OCI-LY7 (cell line): Measurements from ENCODE around the gene COL16A1. TPM values are rescaled to one million over a fixed set of nuclear protein-coding genes. Genes with fewer than 3 reads are reported as not detected.

Experiments used
- BruUV-seq: library from RNA; stranded (reverse); fragments of 400-500 nt; replicated peaks from 2 replicates; lab custom pipeline; 2021; lab: Mats Ljungman, UMichigan
- CTCF ChIA-PET: fragments of 300-600 bp; sonication (Branson Sonifier 250); formaldehyde crosslinking; loops from one replicate; lab custom pipeline; 2022; ENCODE audit warnings: antibody characterized with exemption; ENCODE audit not compliant: unreplicated experiment; lab: Charles Lee
- POLR2A ChIA-PET: fragments of 300-600 bp; sonication (Branson Sonifier 250); formaldehyde crosslinking; loops from one replicate; lab custom pipeline; 2022; ENCODE audit warnings: antibody characterized with exemption; lab: Charles Lee
- DNase-seq: peaks from one replicate; pipeline ENCODE4 v3.0.0-alpha.2; 2015; ENCODE audit warnings: low spot score
- H2AFZ ChIP-seq: fragments of 200-600 bp; sonication (generic), shearing (Covaris generic); 2 replicates; pipeline ENCODE4 v1.6.1; 2014; ENCODE audit warnings: mild to moderate bottlenecking, antibody characterized with exemption, low read length, moderate library complexity
- H3K27ac ChIP-seq: fragments of 200-600 bp; sonication (generic); 2 replicates; pipeline ENCODE4 v1.5.1; 2014; ENCODE audit warnings: mixed run types, low read depth, mild to moderate bottlenecking, moderate library complexity, low read length, inconsistent platforms; ENCODE audit not compliant: poor library complexity, severe bottlenecking
- H3K36me3 ChIP-seq: fragments of 200-600 bp; sonication (generic); 2 replicates; pipeline ENCODE4 v1.6.1; 2014; ENCODE audit warnings: mild to moderate bottlenecking, antibody characterized with exemption, low read length, moderate library complexity, mixed read lengths; ENCODE audit not compliant: insufficient read depth
- H3K4me1 ChIP-seq: fragments of 200-600 bp; sonication (generic); 2 replicates; pipeline ENCODE4 v1.5.1; 2014; ENCODE audit warnings: mild to moderate bottlenecking, low read length; ENCODE audit not compliant: insufficient read depth, poor library complexity, severe bottlenecking
- H3K4me2 ChIP-seq: fragments of 200-600 bp; sonication (generic); 2 replicates; pipeline ENCODE4 v1.6.1; 2014; ENCODE audit warnings: mild to moderate bottlenecking, low read length
- H3K4me3 ChIP-seq: fragments of 200-600 bp; sonication (generic); 2 replicates; pipeline ENCODE4 v1.5.1; 2014; ENCODE audit warnings: mild to moderate bottlenecking, low read depth, low read length; ENCODE audit not compliant: poor library complexity, severe bottlenecking
- H3K79me2 ChIP-seq: fragments of 200-600 bp; sonication (generic); 2 replicates; pipeline ENCODE4 v1.6.1; 2016; ENCODE audit warnings: low read depth, mild to moderate bottlenecking, low read length, moderate library complexity, mixed read lengths; ENCODE audit not compliant: insufficient read depth
- H3K9me2 ChIP-seq: fragments of 200-600 bp; sonication (generic); 2 replicates; pipeline ENCODE4 v1.6.1; 2016; ENCODE audit warnings: mild to moderate bottlenecking, low read length, mixed read lengths; ENCODE audit not compliant: insufficient read depth
- H3K9me3 ChIP-seq: fragments of 200-600 bp; sonication (generic); 2 replicates; pipeline ENCODE4 v1.6.1; 2014; ENCODE audit warnings: mild to moderate bottlenecking, mixed run types, low read length, mixed read lengths
- H4K20me1 ChIP-seq: fragments of 200-600 bp; sonication (generic); 2 replicates; pipeline ENCODE4 v1.6.1; 2014; ENCODE audit warnings: mild to moderate bottlenecking, antibody characterized with exemption, low read length, moderate library complexity, mixed read lengths; ENCODE audit not compliant: insufficient read depth
- CTCF ChIP-seq: fragments of 200-600 bp; sonication (generic); conservative IDR thresholded peaks from 2 replicates; pipeline ENCODE4 v1.5.1; 2014; ENCODE audit warnings: mild to moderate bottlenecking, antibody characterized with exemption, low read length, moderate library complexity, mixed read lengths
- EZH2phosphoT487 ChIP-seq: fragments of 200-600 bp; sonication (generic); IDR thresholded peaks from 2 replicates; pipeline ENCODE4 v1.6.1; 2018; ENCODE audit warnings: low read depth, borderline replicate concordance, mild to moderate bottlenecking, mixed run types, antibody characterized with exemption, low read length, moderate library complexity, mixed read lengths
- intact Hi-C: fragments of 100-400 bp; cut with micrococcal nuclease; formaldehyde crosslinking; loops from one replicate; pipeline ENCODE4 v1.10.0; 2022; ENCODE audit not compliant: unreplicated experiment
- total RNA-seq, 2 experiments: library from RNA; depleted of rRNA in 1 of 2; stranded (reverse); fragments of >200 nt in 1 of 2; shearing (Covaris generic) in 1 of 2; gene quantifications; 2 replicates each; pipeline ENCODE4 v1.2.3, GENCODE V29; 2014 to 2022

The COL16A1 gene
- total RNA-seq, 2 experiments from 2014 or later: not detected

GRCh38 chr1:31696242-31696641 lies 7.6 kb downstream of the COL16A1 start:
- Histone ChIP-seq H2AFZ (no peak overlapping the region), H3K4me2 (no peak overlapping the region), H4K20me1 (no peaks in the 10 kb centered on the region), H3K36me3 (no peaks in the 10 kb centered on the region), H3K27ac (no peak overlapping the region), H3K9me2 (no peaks in the 10 kb centered on the region), H3K9me3 (no peaks in the 10 kb centered on the region), H3K4me1 (no peaks in the 10 kb centered on the region), H3K4me3 (no peak overlapping the region), H3K79me2 (no peaks in the 10 kb centered on the region)
- DNase-seq: no peak
- no TSS peak for BruUV-seq
- intact Hi-C loops: no loop called here
- TF ChIP-seq CTCF (no peak), EZH2phosphoT487 (no peak)
- CTCF ChIA-PET: no interaction called here
- POLR2A ChIA-PET: no interaction called here

DNA sequence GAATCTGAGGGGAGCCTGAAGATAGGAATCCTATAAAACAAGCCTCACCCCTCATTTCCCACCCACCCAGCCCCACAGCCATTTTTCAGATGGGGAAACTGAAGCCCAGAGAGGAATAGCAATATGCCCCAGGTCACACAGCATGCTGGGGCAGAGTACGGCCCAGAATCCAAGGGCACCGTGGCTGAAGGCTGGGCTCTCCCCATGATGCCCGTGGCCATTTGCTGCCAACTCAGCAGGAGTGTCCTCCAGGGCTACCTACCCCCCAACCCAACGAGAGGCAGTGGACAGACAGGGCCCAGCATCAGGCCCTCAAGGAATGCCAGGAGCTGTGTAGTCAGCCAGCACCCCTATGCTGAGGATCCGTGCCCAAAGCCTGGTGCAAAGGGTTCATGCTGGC lies 8.5 kb downstream of the COL16A1 start:
- no peak overlapping the region for H2AFZ ChIP-seq
- no peaks in the 10 kb centered on the region for H3K9me2 ChIP-seq
- no peaks in the 10 kb centered on the region for H3K9me3 ChIP-seq
- intact Hi-C loops: no loop called here
- no TSS peak for BruUV-seq
- H3K4me2 ChIP-seq: no peak overlapping the region
- no peaks in the 10 kb centered on the region for H4K20me1 ChIP-seq
- H3K4me3 ChIP-seq: no peak overlapping the region
- no peaks in the 10 kb centered on the region for H3K79me2 ChIP-seq
- CTCF ChIA-PET: no interaction called here
- TF ChIP-seq EZH2phosphoT487 (no peak), CTCF (no peak)
- no peaks in the 10 kb centered on the region for H3K36me3 ChIP-seq
- no peak for DNase-seq
- POLR2A ChIA-PET: no interaction called here
- H3K4me1 ChIP-seq: no peaks in the 10 kb centered on the region
- H3K27ac ChIP-seq: no peak overlapping the region

- Histone ChIP-seq H3K9me3 (no peaks in the 10 kb centered on the region), H3K27ac (no peak overlapping the region)
- POLR2A ChIA-PET: no interaction called here
These were observed 8.9 kb downstream of the COL16A1 start for GRCh38 chr1:31694964-31695313.

More at GRCh38 chr1:31694964-31695313, 8.9 kb downstream of the COL16A1 start:
- Histone ChIP-seq H3K4me2 (no peak overlapping the region), H3K79me2 (no peaks in the 10 kb centered on the region), H3K36me3 (no peaks in the 10 kb centered on the region), H4K20me1 (no peaks in the 10 kb centered on the region), H3K9me2 (no peaks in the 10 kb centered on the region), H2AFZ (no peak overlapping the region), H3K4me1 (no peaks in the 10 kb centered on the region), H3K4me3 (no peak overlapping the region)
- intact Hi-C loops: no loop called here
- BruUV-seq: no TSS peak
- TF ChIP-seq EZH2phosphoT487 (no peak), CTCF (no peak)
- no peak for DNase-seq
- CTCF ChIA-PET: no interaction called here
